ENCODE results near the gene TMEM219.
"Not testable (repeated sequence)": the region's sequence is repeated elsewhere in the genome, so short reads cannot be mapped to it uniquely, and the experiment has no call there.

TMEM219 gene

DNA sequence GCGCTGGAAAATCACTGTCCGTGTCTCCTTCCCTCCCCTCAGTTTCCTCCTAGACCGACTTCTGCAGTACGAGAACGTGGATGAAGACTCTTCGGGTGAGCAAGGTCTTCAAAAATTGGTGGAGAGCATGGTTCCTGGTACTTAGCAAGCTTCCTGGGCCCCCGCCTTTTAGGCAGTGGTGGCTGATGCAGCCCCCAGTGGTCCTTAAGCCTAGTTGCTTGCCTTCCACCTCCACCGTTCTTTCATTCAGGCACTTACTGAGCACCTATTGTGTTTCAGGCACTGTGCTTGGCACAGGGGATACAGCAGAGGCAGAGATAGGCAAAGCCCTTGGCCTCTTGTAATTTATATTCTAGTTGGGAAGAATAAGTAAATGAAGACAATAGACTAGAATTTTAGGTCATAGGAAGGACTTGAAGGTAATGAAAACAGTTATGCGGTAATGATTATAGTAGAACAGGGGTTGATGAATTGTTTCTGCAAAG lies 34.9 kb downstream of the TMEM219 start:
- DNase-seq: no peak

DNA sequence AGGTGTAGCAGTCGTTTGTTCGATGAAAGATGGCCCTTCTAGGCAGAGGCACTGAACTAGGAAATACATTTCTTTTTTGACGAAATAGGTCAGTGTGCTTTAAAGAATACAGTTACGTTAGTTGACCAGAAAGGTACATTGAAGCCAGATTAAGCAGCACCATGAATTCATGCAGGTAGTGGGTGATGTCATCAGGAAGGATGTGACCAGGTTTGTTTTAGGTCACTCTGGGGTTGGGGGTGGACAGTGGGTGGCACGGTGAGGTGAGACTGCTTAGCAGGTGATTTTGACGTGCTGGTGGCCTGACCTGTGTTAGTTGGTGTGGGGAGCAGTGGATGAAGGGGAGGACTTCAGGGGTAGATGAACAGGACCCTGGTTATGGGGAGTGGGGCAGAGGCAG lies 37.7 kb downstream of the TMEM219 start:
- no peak for DNase-seq

- peak; percentile 20 for DNase-seq
Measured at GRCh38 chr16:30000735-30001631, 39.1 kb downstream of the TMEM219 start.

DNA sequence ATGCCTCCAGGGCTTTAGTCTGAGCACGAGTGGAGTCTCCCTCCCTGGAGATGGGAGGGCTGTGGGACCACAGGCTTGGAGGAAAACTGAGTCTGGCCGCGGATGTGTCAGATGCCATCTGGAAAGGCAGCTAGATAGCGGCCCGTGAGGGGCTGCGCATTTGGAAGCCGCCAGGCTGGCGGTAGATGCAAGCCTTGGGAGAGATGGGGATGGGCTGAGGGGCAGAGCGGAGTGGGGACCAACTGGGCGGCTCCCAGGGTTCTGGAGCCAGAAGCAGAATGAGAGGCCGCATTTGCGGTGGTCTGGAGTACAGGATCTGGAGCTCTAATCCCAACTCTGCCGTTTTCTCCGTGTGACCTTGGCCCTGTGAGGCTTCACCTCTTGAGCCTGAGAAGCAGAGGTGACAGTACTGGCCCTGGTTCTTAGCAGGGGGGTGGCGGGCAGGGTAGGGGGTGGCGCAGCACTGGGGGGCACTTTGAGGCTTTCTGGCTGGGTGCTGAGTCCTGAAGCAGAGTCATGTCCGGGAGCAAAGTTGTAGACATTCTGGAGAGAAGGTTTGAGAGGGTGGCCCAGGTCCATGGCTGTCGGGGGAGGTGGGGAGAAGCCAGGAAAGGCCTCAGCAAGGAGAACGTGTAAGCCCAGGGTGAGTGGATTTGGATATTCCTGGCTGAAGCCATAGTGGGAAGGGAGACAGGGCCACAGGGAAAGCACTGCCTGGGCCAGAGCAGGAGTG lies 40.9 kb downstream of the TMEM219 start:
- DNase-seq: no peak

DNA sequence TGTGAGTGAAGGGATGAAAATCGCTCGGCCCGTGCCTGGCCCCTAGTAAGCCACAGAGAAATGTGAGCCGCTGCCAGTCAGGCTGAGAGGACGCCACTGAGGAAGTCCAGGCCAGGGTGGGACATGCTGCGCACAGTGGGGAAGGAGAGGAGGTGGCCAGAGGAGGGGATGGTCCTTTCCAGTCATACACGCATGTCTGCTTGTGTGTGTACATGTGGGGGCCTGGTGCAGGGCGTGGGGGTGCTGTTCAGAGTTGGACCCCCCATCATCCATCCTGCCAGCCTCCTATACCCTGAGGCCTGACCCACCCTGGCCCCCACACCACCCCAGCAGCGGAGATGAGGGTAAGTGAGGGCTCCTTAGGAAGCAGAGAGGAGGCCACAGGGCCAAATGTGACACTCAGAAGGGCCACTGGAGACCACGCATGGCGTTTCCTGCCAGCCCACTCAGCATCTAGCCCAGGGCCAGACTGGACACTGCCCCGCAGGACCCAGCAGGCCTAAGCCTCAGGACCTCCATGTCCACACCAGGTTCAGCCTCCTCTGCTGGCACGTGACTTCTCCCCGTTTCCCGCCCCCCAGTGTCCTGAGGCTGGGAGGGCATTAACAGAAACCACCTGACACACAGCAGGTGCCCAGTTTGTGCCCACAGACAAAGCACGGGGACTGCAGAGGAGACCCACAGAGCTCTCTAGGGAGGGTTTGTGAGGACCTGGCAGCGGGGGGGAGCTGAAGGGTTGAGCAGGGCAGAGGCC lies 42.0 kb downstream of the TMEM219 start:
- no peak for DNase-seq

DNA sequence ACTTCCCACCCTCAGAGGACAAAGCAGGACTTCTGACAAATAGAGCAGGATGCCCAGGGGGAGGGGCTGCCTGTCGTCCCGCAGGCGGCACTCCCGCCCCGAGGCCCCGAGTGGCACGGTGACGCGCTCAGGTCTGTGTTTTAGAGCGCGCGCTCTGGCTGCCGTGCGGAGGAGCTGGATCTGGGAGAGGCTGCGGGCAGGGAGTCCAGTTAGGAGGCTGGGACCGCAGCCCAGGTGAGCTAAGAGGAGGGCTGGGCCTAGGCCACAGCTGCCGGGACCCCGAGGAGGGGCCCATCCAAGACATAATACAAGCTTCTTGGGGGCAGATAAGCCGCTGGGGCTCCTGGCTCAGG lies 42.5 kb downstream of the TMEM219 start:
- no peak for DNase-seq

GRCh38 chr16:30004811-30005242 lies 42.9 kb downstream of the TMEM219 start:
- no peak for DNase-seq

DNA sequence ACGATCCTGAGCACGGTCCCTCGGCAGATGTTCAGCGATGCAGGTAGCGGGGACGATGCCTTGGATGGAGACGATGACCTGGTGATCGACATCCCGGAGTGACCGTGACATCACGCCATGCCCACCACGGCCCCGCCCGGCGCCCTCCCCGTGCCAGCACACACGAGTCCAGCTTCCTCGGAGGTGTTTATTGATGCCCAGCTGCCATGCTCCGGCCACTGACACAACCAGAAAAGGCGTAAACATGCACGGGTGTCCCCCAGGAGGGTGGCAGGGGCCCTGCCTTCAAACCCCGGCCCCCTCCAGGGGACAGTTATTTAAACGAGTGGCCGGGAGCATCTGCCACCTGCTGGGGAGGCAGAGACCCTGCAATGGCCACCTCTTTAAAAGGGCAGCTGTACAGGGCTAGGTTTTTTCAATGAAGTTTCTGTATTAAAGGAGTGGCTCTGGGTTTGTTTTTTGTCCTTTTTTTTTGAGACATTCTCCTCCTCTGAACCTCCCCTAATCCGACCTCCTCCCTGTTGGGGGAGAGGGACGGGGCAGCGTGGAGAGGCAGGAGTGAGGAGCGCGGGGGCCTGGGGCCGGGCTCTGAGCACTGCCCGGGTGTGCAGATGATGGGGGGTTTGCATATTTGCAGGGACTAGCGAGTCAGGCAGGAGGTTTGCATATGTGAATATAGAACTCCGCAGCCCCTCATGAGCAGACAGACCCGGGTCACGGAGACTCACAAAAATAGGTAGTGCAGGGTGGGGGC lies 43.6 kb downstream of the TMEM219 start:
- DNase-seq: peak; percentile 53

GRCh38 chr16:30006095-30006473 lies 44.2 kb downstream of the TMEM219 start:
- DNase-seq: no peak

DNA sequence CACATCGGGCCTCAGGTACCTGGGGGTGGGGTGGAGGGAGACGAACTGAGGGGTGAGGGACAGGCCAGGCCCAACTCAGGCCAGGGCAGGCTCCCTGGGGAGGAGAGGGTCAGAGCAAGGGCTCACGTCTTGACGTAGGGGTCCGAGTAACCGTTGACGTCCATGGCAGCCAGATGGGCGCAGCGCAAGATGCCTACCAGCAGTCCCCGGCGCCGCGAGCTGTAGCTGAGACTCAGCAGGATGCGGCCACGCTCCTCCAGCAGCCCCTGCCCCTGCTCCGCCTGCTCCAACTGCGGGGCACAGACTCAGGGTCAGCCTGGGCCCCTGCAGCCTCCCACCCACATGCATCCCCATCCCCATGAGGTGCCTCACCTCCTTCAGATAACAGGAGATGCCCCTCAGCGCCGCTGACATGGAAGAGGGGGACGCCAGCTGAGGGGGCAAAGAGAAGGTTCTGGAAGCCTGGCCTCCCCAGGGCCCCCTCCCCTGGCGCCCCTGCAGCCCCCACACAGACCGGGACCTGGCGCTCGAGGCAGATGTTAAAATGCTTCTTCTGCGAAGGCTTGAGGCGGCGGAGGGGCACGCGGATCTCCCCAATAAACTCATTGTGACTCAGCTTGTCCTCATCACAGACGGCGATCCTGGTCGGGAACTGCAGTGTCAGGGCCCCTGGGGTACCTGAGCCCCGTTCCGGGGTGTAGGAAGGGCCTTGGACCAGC lies 44.9 kb downstream of the TMEM219 start:
- DNase-seq: no peak

- no peak for DNase-seq
Measured at GRCh38 chr16:30007378-30007895, 45.6 kb downstream of the TMEM219 start.

GRCh38 chr16:30009085-30009862 lies 47.4 kb downstream of the TMEM219 start:
- DNase-seq: no peak

DNA sequence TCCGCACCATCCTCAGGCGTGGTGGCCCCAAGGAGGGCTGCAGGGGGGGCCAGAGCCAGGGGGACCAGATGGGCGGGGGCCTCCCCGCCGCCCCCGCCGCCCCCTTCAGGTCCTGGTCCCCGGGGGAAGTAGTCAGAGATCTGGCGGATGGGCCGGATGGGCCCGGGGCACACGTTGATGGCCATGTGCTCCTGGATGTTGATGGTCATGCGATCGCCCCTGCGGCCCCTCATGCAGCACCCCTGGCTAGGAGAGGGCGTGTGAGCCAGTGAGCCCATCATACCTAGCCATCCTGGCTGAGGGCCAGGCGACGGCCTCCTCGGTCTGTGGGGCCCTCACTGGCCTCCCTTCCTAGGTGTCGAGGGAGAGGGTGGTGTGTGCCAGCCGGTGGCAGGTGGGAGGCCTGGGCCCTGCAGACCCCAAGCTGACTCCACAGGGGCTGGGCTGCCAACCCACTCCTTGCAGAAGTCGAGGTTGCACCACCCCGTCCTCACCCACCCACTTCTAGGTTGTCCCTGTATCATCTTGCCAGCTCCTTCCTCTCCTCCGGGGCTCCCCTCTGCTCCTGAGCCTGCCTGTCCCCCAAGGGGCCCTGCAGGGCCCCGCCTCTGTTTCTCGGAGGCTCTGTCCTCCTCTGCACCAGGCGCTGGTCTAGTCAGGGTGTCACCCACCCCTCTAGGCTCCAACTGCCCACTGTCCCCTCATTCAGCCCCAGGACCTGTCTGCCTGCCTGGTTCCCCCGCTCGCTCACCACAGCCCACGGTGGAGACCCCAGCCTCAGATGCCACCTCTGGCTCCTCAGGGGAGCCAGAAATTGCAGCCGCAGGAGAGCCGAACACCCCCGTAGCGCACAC lies 48.3 kb downstream of the TMEM219 start:
- DNase-seq: no peak

GRCh38 chr16:30010844-30011713 lies 49.2 kb downstream of the TMEM219 start, which contains the start of gene DOC2A:
Gene DOC2A (minus strand): TSS chr16:30011027. CDS start chr16:30010222, 805 bp downstream.
- peak; percentile 54 for DNase-seq

DNA sequence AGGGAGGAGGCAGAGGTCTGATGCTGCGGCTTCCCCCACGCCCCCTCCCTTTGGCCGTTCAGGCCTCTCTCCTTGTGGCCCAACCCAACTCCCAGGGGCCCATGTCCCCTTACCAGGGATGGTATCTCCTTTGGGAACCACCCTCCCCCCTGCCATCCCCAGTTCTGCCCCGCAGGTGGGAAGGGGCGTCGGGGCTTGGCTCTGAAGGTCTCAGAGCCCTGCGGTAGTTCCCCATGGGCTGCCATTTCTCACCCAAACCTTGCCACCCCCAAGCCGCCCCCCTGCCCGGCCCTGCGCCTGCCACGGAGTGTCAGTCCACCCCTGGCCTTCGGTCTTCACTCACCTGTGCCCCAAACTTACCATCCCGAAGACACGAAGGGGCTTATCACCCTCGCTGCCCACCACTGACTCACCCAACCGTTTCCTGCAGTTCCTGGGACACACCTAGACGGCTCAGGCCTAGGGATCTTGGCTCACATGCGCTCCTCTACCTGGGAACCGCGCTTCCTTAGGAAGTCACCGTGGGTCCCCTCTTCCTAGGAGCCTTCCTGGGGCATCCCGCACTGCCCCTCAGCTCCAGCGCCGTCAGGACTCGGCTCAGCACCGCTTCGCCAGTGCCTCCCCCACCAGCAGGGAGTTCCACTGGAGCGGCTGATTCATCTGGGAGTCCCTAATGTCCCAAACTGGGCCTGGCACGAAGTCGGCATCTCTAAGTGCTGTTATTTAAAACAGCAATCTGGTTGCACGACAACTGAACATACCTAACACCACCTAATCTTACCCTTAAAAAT lies 50.0 kb downstream of the TMEM219 start:
- DNase-seq: no peak

GRCh38 chr16:30012598-30012997 lies 50.7 kb downstream of the TMEM219 start:
- not testable (repeated sequence) for DNase-seq

- DNase-seq: not testable (repeated sequence)
Measured at GRCh38 chr16:30015450-30015849, 53.6 kb downstream of the TMEM219 start.
